IMR-90 (cell line): Measurements from ENCODE around the gene PUM2. TPM values are rescaled to one million over a fixed set of nuclear protein-coding genes. Genes with fewer than 3 reads are reported as not detected.

Source experiments
- ATAC-seq: fragments of 200-7000 bp; cut with Tn5 transposase; 2 replicates; pipeline ENCODE4 v1.9.1; 2020; ENCODE audit warnings: low read depth, mild to moderate bottlenecking, moderate library complexity
- BruUV-seq: library from RNA; stranded (reverse); fragments of 400-500 nt; replicated peaks from 2 replicates; lab custom pipeline; 2021; lab: Mats Ljungman, UMichigan
- CTCF ChIA-PET: fragments of 300-600 bp; formaldehyde crosslinking; extraction: SDS; loops from one replicate; lab custom pipeline; 2021; ENCODE audit warnings: antibody characterized with exemption; lab: Yijun Ruan, JAX
- POLR2A ChIA-PET: fragments of 300-600 bp; sonication (Branson Sonifier 250); formaldehyde crosslinking; loops from one replicate; lab custom pipeline; 2022; ENCODE audit warnings: antibody characterized with exemption; ENCODE audit not compliant: unreplicated experiment; lab: Charles Lee
- DNase-seq: peaks from one replicate; pipeline ENCODE4 v3.0.0; 2013
- H2AFZ ChIP-seq: replicated peaks from 2 replicates; pipeline ENCODE3; 2013; ENCODE audit warnings: low read length, mild to moderate bottlenecking; ENCODE audit not compliant: poor library complexity
- H2AK5ac ChIP-seq: 2 replicates; pipeline ENCODE4 v1.6.1; 2013; ENCODE audit warnings: low read depth, low read length, inconsistent platforms
- H2AK9ac ChIP-seq: replicated peaks from 2 replicates; pipeline ENCODE3; 2013; ENCODE audit warnings: mild to moderate bottlenecking, low read depth, low read length, moderate library complexity; ENCODE audit not compliant: poor library complexity
- H2BK120ac ChIP-seq: 2 replicates; pipeline ENCODE4 v1.6.1; 2013; ENCODE audit warnings: low read depth, low read length, inconsistent platforms
- H2BK15ac ChIP-seq: 3 replicates; pipeline ENCODE4 v1.6.1; 2013; ENCODE audit warnings: low read depth, low read length, inconsistent platforms
- H2BK20ac ChIP-seq: 2 replicates; pipeline ENCODE4 v1.6.1; 2013; ENCODE audit warnings: low read depth, mild to moderate bottlenecking, inconsistent platforms, low read length, moderate library complexity
- H2BK5ac ChIP-seq: 2 replicates; pipeline ENCODE4 v1.6.1; 2013; ENCODE audit warnings: mild to moderate bottlenecking, low read depth, low read length, inconsistent platforms; ENCODE audit not compliant: poor library complexity, severe bottlenecking
- H3K14ac ChIP-seq: replicated peaks from 2 replicates; pipeline ENCODE4 v1.6.1; 2013; ENCODE audit warnings: low read depth, low read length, inconsistent platforms
- H3K18ac ChIP-seq: 2 replicates; pipeline ENCODE4 v1.6.1; 2013; ENCODE audit warnings: low read depth, low read length, control low read depth
- H3K23ac ChIP-seq: 2 replicates; pipeline ENCODE4 v1.6.1; 2013; ENCODE audit warnings: low read depth, low read length, inconsistent platforms
- H3K27ac ChIP-seq: 2 replicates; pipeline ENCODE4 v1.5.1; 2013; ENCODE audit warnings: mild to moderate bottlenecking, control low read depth, low read length; ENCODE audit not compliant: insufficient read depth
- H3K27me3 ChIP-seq: 2 replicates; pipeline ENCODE4 v1.6.1; 2013; ENCODE audit warnings: low read length; ENCODE audit not compliant: control insufficient read depth, insufficient read depth
- H3K36me3 ChIP-seq: 2 replicates; pipeline ENCODE4 v1.6.1; 2013; ENCODE audit warnings: low read length, mixed read lengths; ENCODE audit not compliant: control insufficient read depth, insufficient read depth
- H3K4ac ChIP-seq: 2 replicates; pipeline ENCODE4 v1.6.1; 2013; ENCODE audit warnings: low read depth, low read length, inconsistent platforms
- H3K4me1 ChIP-seq: 2 replicates; pipeline ENCODE4 v1.6.1; 2013; ENCODE audit warnings: low read length, mixed read lengths; ENCODE audit not compliant: control insufficient read depth, insufficient read depth
- H3K4me2 ChIP-seq: 2 replicates; pipeline ENCODE4 v1.6.1; 2013; ENCODE audit warnings: low read depth, mild to moderate bottlenecking, control low read depth, low read length, moderate library complexity
- H3K4me3 ChIP-seq: 2 replicates; pipeline ENCODE4 v1.5.1; 2013; ENCODE audit warnings: low read depth, mild to moderate bottlenecking, control low read depth, low read length, moderate library complexity; ENCODE audit not compliant: insufficient read depth
- H3K56ac ChIP-seq: 2 replicates; pipeline ENCODE4 v1.6.1; 2013; ENCODE audit warnings: low read length, inconsistent platforms; ENCODE audit not compliant: insufficient read depth; ENCODE audit errors: extremely low read depth
- H3K79me1 ChIP-seq, 2 experiments: 2 replicates each; pipeline ENCODE4 v1.6.1; 2013; ENCODE audit warnings: low read length in 2 of 2, inconsistent platforms in 1 of 2, low read depth in 1 of 2
- H3K9ac ChIP-seq: 2 replicates; pipeline ENCODE4 v1.6.1; 2013; ENCODE audit warnings: low read depth, low read length, control low read depth
- H3K9me1 ChIP-seq: 2 replicates; pipeline ENCODE4 v1.6.1; 2013; ENCODE audit warnings: low read length, inconsistent platforms; ENCODE audit not compliant: insufficient read depth
- H3K9me3 ChIP-seq: 2 replicates; pipeline ENCODE4 v1.6.1; 2013; ENCODE audit warnings: low read length; ENCODE audit not compliant: control insufficient read depth, insufficient read depth
- H4K20me1 ChIP-seq: 2 replicates; pipeline ENCODE4 v1.6.1; 2013; ENCODE audit warnings: low read length, inconsistent platforms; ENCODE audit not compliant: insufficient read depth
- H4K5ac ChIP-seq: 2 replicates; pipeline ENCODE4 v1.6.1; 2013; ENCODE audit warnings: mild to moderate bottlenecking, low read depth, low read length, control low read depth
- H4K8ac ChIP-seq, 2 experiments: 2 replicates each; pipeline ENCODE4 v1.6.1; 2013; ENCODE audit warnings: low read depth in 2 of 2, low read length in 2 of 2, control low read depth in 1 of 2, inconsistent platforms in 1 of 2
- H4K91ac ChIP-seq: 2 replicates; pipeline ENCODE4 v1.6.1; 2013; ENCODE audit warnings: low read depth, low read length, inconsistent platforms; ENCODE audit not compliant: insufficient read depth
- CEBPB ChIP-seq: IDR thresholded peaks from 2 replicates; pipeline ENCODE4 v1.6.1; 2012; ENCODE audit warnings: low read depth, low read length, improper control_type of control experiment
- CHD1 ChIP-seq: IDR thresholded peaks from 2 replicates; pipeline ENCODE4 v1.6.1; 2012; ENCODE audit warnings: low read depth, low read length, improper control_type of control experiment
- MXI1 ChIP-seq: IDR thresholded peaks from 2 replicates; pipeline ENCODE4 v1.6.1; 2012; ENCODE audit warnings: low read depth, mild to moderate bottlenecking, low read length, moderate library complexity, borderline replicate concordance
- NFE2L2 ChIP-seq: fragments of 150-350 bp; IDR thresholded peaks from 2 replicates; pipeline ENCODE4 v1.6.1; 2016; ENCODE audit warnings: low read depth, mild to moderate bottlenecking, low read length
- WGBS, 2 experiments: methylation state at CpG; one replicate each; pipeline versions ENCODE4 v1.1.5 to v1.1.7; 2013; ENCODE audit warnings: missing lambda C conversion rate in 2 of 2; ENCODE audit not compliant: insufficient read length in 1 of 2; ENCODE audit errors: extremely low coverage in 2 of 2; 5-methylcytosine and 5-hydroxymethylcytosine counted together
- dilution Hi-C: fragments of 300-500 bp; cut with HindIII; formaldehyde crosslinking; loops from one replicate; pipeline ENCODE4 v1.14.3; 2018; ENCODE audit warnings: low sequenced_read_pairs; ENCODE audit not compliant: unreplicated experiment
- in situ Hi-C: fragments of 300-500 bp; cut with MboI; formaldehyde crosslinking; loops from 3 replicates; pipeline ENCODE4 v1.14.3; 2019; ENCODE audit warnings: low sequenced_read_pairs, inconsistent platforms, mixed read lengths
- intact Hi-C: fragments of 100-400 bp; cut with micrococcal nuclease; formaldehyde crosslinking; loops from 2 replicates; pipeline ENCODE4 v1.10.0; 2022
- polyA plus RNA-seq, 3 experiments: library from polyadenylated mRNA; depleted of rRNA; stranded (reverse); fragments of >200 nt; gene quantifications; 2 replicates each; pipeline ENCODE4 v1.2.3, GENCODE V29; 2012; ENCODE audit warnings: low replicate concordance in 1 of 3
- total RNA-seq: library from RNA; depleted of rRNA; stranded (reverse); fragments of >200 nt; gene quantifications from 2 replicates; pipeline ENCODE4 v1.2.3, GENCODE V29; 2012

The PUM2 gene
- total and polyA plus RNA-seq, 2 of the 4 experiments (the other 2 are of a cell fraction), result 18.8 to 38.4 TPM

DNA sequence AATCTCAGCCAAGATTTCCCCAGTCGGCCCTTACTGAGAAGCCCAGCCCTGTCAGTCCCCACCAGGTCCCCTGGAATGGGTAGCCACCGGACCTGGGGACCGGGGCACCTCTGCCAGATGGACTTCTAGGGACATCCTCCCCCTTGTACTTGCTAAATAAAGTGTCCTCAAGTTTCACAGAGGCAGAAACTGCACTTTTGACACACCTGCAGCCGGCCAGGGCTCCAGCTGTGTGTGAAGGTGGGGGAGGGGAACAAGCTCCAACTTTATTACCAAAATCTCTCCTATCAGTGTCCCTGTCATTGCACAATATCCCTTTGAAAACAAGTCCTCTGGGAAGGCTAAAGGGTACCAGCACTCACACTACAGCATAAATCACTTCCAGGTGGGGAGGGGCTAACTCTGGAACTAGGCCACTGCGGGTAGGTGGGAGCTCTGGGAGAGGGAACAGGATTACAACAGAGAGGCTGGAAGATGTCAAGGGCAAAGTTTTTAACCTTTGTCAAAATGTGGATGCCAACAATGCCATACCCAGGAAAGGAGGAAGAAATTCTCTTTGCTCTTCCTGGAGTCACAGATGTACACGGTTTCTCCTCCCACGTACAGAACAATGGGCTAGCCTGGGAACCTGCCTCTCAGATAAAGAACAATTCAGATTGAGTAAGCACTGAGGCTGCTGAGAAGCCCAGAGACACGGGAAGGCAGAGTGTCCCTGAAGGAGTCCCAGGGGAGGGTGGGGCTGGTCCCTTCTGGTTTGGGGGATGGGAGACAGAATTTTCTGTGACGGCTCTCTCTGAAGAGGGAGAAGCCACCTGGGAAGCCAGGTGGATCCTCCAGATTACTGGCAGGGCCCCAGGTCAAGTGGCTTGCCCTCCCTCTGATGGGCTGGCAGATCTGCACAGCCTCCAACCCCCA lies 136.7 kb downstream of the PUM2 start:
- no TSS peak for BruUV-seq
- TF ChIP-seq NFE2L2, result no peak
- peak; percentile 73 for TF ChIP-seq CEBPB
- no peak for TF ChIP-seq CHD1
- TF ChIP-seq MXI1, result no peak
- no peak overlapping the region for H2AFZ ChIP-seq
- H2BK5ac ChIP-seq, result no peak overlapping the region
- H2BK15ac ChIP-seq, result no peak overlapping the region
- H2AK5ac ChIP-seq, result peak overlapping the region; percentile 66; the same call in 1 of the 2 replicates
- peaks cover 0 to 23% of the 10 kb centered on the region in 2 experiments; a peak in 2 of 4 replicates for H3K79me1 ChIP-seq
- ChIA-PET POLR2A (no interaction called here), CTCF (no interaction called here)
- no peak overlapping the region for H4K91ac ChIP-seq
- H3K4me1 ChIP-seq, result peaks cover 9% of the 10 kb centered on the region
- no peak overlapping the region for H2AK9ac ChIP-seq
- H3K18ac ChIP-seq, result no peak overlapping the region
- no peak overlapping the region for H3K4me3 ChIP-seq
- H2BK120ac ChIP-seq, result no peak overlapping the region; the same call in 1 of the 2 replicates
- intact Hi-C loops, result no loop called here
- no peak overlapping the region for H3K9ac ChIP-seq
- H2BK20ac ChIP-seq, result no peak overlapping the region
- H3K9me3 ChIP-seq, result no peaks in the 10 kb centered on the region
- DNase-seq (no peak), ATAC-seq (no peak)
- no peak overlapping the region for H4K8ac ChIP-seq
- H3K36me3 ChIP-seq, result no peaks in the 10 kb centered on the region
- H3K27ac ChIP-seq, result no peak overlapping the region
- in situ Hi-C loops, result no loop called here
- no peak overlapping the region for H4K5ac ChIP-seq
- no peak overlapping the region for H3K56ac ChIP-seq
- H3K27me3 ChIP-seq, result no peaks in the 10 kb centered on the region
- dilution Hi-C loops, result no loop called here
- peaks cover 8% of the 10 kb centered on the region for H3K9me1 ChIP-seq
- 0 out of 2 replicates have a peak, but pooled peaks cover 3% of the 10 kb centered on the region for H4K20me1 ChIP-seq
- H3K4me2 ChIP-seq, result no peak overlapping the region
- no peak overlapping the region for H3K23ac ChIP-seq
- WGBS, 2 experiments, result no CpG with 5 or more reads among the region's 9 CpGs
- H3K4ac ChIP-seq, result 0 out of 2 replicates have a peak overlapping the region, but pooled peaks have one; percentile 76
- H3K14ac ChIP-seq, result no peak overlapping the region
